Erythroblast (primary cell): ENCODE results near the gene TANC2.

ENCODE experiments used
- GATA1 ChIP-seq: IDR thresholded peaks from 2 replicates; pipeline ENCODE4 v1.6.1; 2011; ENCODE audit warnings: low read depth, mild to moderate bottlenecking, control low read depth, low read length, moderate library complexity
- POLR2A ChIP-seq: IDR thresholded peaks from 2 replicates; pipeline ENCODE4 v1.6.1; 2011; ENCODE audit warnings: mild to moderate bottlenecking, low read length

- TF ChIP-seq POLR2A (no peak), GATA1 (no peak)
Measured at GRCh38 chr17:62916684-62917571, 49.1 kb upstream of the TANC2 start.
